Measurements from ENCODE around the gene CCP110. TPM values are rescaled to one million over a fixed set of nuclear protein-coding genes. Genes with fewer than 3 reads are reported as not detected.

The CCP110 gene
- total and polyA plus RNA-seq, 2 of the 13 experiments (the other 11 are each of a cell fraction or from before 2014, with no cell fraction given), result 10.0 to 11.1 TPM

GRCh38 chr16:19521471-19522396 lies 2.0 kb upstream of the CCP110 start, which contains the start of gene GDE1 (continued):
- TF ChIP-seq, protein P1, sequence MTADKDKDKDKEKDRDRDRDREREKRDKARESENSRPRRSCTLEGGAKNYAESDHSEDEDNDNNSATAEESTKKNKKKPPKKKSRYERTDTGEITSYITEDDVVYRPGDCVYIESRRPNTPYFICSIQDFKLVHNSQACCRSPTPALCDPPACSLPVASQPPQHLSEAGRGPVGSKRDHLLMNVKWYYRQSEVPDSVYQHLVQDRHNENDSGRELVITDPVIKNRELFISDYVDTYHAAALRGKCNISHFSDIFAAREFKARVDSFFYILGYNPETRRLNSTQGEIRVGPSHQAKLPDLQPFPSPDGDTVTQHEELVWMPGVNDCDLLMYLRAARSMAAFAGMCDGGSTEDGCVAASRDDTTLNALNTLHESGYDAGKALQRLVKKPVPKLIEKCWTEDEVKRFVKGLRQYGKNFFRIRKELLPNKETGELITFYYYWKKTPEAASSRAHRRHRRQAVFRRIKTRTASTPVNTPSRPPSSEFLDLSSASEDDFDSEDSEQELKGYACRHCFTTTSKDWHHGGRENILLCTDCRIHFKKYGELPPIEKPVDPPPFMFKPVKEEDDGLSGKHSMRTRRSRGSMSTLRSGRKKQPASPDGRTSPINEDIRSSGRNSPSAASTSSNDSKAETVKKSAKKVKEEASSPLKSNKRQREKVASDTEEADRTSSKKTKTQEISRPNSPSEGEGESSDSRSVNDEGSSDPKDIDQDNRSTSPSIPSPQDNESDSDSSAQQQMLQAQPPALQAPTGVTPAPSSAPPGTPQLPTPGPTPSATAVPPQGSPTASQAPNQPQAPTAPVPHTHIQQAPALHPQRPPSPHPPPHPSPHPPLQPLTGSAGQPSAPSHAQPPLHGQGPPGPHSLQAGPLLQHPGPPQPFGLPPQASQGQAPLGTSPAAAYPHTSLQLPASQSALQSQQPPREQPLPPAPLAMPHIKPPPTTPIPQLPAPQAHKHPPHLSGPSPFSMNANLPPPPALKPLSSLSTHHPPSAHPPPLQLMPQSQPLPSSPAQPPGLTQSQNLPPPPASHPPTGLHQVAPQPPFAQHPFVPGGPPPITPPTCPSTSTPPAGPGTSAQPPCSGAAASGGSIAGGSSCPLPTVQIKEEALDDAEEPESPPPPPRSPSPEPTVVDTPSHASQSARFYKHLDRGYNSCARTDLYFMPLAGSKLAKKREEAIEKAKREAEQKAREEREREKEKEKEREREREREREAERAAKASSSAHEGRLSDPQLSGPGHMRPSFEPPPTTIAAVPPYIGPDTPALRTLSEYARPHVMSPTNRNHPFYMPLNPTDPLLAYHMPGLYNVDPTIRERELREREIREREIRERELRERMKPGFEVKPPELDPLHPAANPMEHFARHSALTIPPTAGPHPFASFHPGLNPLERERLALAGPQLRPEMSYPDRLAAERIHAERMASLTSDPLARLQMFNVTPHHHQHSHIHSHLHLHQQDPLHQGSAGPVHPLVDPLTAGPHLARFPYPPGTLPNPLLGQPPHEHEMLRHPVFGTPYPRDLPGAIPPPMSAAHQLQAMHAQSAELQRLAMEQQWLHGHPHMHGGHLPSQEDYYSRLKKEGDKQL (CRISPR knock-in tag; IDR thresholded peaks at IDR 0.05; ENCODE audit: low read depth), result 0 out of 2 replicates have a peak, but pooled peaks have one; percentile 52
- TF ChIP-seq, protein P2, sequence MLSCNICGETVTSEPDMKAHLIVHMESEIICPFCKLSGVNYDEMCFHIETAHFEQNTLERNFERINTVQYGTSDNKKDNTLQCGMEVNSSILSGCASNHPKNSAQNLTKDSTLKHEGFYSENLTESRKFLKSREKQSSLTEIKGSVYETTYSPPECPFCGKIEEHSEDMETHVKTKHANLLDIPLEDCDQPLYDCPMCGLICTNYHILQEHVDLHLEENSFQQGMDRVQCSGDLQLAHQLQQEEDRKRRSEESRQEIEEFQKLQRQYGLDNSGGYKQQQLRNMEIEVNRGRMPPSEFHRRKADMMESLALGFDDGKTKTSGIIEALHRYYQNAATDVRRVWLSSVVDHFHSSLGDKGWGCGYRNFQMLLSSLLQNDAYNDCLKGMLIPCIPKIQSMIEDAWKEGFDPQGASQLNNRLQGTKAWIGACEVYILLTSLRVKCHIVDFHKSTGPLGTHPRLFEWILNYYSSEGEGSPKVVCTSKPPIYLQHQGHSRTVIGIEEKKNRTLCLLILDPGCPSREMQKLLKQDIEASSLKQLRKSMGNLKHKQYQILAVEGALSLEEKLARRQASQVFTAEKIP (CRISPR knock-in tag; IDR thresholded peaks at IDR 0.05; ENCODE audit: borderline replicate concordance), result no peak
- peak; percentile 85; the same call in 1 of the 2 replicates for TF ChIP-seq ZNF747 (CRISPR knock-in tag; IDR thresholded peaks at IDR 0.05; ENCODE audit: borderline replicate concordance)
- TF ChIP-seq HES4 (CRISPR knock-in tag; IDR thresholded peaks at IDR 0.05; ENCODE audit: borderline replicate concordance), result 0 out of 2 replicates have a peak, but pooled peaks have one; percentile 48
- 0 out of 2 replicates have a peak, but pooled peaks have one; percentile 28 for TF ChIP-seq ZNF644 (CRISPR knock-in tag; IDR thresholded peaks at IDR 0.05; ENCODE audit: low read depth)
- peak; percentile 95; the same call in 1 of the 2 replicates for TF ChIP-seq NFKB2 (CRISPR knock-in tag; IDR thresholded peaks at IDR 0.05; ENCODE audit: borderline replicate concordance)
- peak; percentile 86 for TF ChIP-seq ZNF281 (CRISPR knock-in tag; IDR thresholded peaks at IDR 0.05; ENCODE audit: borderline replicate concordance)
- 0 out of 2 replicates have a peak, but pooled peaks have one; percentile 11 for TF ChIP-seq ZNF34 (CRISPR knock-in tag; IDR thresholded peaks at IDR 0.05; ENCODE audit: borderline replicate concordance)
- no peak for TF ChIP-seq ZNF550 (CRISPR knock-in tag; IDR thresholded peaks at IDR 0.05; ENCODE audit: borderline replicate concordance)
- no peak; the same call in 1 of the 2 replicates for TF ChIP-seq KLF11 (CRISPR knock-in tag; IDR thresholded peaks at IDR 0.05)
- no peak for TF ChIP-seq ZNF841 (CRISPR knock-in tag; IDR thresholded peaks at IDR 0.05; ENCODE audit: borderline replicate concordance)
- TF ChIP-seq ZNF292 (CRISPR knock-in tag; IDR thresholded peaks at IDR 0.05; ENCODE audit: borderline replicate concordance, low read depth), result peak; percentile 92
- TF ChIP-seq NFYB (CRISPR knock-in tag; IDR thresholded peaks at IDR 0.05), result peak; percentile 81
- TF ChIP-seq ZBTB34 (CRISPR knock-in tag; IDR thresholded peaks at IDR 0.05), result peak; percentile 80; the same call in 1 of the 2 replicates
- TF ChIP-seq HOXA5 (CRISPR knock-in tag; IDR thresholded peaks at IDR 0.05), result peak; percentile 58
- peak; percentile 81 for TF ChIP-seq KDM4B (CRISPR knock-in tag; IDR thresholded peaks at IDR 0.05)
